Measurements from ENCODE around the gene TRABD. TPM values are rescaled to one million over a fixed set of nuclear protein-coding genes. Genes with fewer than 3 reads are reported as not detected.
"Not testable (repeated sequence)": the region's sequence is repeated elsewhere in the genome, so short reads cannot be mapped to it uniquely, and the experiment has no call there.

Gene TRABD
- total RNA-seq, 2 experiments from 2014 or later, result 110 to 114 TPM

DNA sequence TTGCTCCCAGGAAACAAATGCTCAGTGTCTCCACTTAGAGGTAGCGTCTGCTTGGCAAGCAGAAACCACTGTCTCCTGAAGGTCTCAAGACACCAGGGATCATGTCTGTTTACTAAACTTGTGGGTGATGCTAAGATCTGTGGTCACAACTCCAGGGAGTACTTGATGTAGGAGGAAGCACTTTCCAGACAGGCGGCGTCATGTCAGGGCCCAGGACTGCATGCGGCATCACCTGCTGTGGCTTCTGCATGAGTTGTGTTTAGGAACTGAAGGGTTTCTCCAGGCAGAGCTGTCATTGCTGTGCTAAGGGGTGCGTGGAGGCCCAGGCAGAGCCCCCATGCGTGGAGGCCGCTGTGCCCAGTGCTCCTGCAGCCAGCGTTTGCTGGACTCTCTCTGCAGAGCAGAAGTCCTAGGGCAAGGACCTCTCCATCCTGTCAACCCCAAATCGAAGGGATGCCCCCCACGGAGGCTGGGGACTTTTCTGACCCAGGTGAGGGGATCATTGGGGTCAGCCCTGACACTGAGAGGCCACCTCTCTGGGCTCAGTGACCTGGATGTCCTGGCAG lies 23.2 kb upstream of the TRABD start:
- H3K27me3 Mint-ChIP-seq, result peaks cover 9% of the 10 kb centered on the region
- H3K4me3 Mint-ChIP-seq, result no peak overlapping the region
- H3K9me3 Mint-ChIP-seq, result no peaks in the 10 kb centered on the region
- TF ChIP-seq, protein P1, sequence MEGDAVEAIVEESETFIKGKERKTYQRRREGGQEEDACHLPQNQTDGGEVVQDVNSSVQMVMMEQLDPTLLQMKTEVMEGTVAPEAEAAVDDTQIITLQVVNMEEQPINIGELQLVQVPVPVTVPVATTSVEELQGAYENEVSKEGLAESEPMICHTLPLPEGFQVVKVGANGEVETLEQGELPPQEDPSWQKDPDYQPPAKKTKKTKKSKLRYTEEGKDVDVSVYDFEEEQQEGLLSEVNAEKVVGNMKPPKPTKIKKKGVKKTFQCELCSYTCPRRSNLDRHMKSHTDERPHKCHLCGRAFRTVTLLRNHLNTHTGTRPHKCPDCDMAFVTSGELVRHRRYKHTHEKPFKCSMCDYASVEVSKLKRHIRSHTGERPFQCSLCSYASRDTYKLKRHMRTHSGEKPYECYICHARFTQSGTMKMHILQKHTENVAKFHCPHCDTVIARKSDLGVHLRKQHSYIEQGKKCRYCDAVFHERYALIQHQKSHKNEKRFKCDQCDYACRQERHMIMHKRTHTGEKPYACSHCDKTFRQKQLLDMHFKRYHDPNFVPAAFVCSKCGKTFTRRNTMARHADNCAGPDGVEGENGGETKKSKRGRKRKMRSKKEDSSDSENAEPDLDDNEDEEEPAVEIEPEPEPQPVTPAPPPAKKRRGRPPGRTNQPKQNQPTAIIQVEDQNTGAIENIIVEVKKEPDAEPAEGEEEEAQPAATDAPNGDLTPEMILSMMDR (IDR thresholded peaks at IDR 0.05), result no peak
- no peak overlapping the region for H3K27ac Mint-ChIP-seq
- ATAC-seq (no peak), DNase-seq (no peak)
- no peaks in the 10 kb centered on the region for H3K4me1 Mint-ChIP-seq (ENCODE audit: low read depth)
- H3K36me3 Mint-ChIP-seq (ENCODE audit: low read depth), result no peaks in the 10 kb centered on the region
- CTCF ChIA-PET, result no interaction called here
- intact Hi-C loops (cut with micrococcal nuclease), result no loop called here
- POLR2A ChIA-PET, result interaction anchor here (0.6 kb wide), 1 partner anchor 10 kb away, joined by 3 read pairs; no protein-coding TSS in a partner anchor

DNA sequence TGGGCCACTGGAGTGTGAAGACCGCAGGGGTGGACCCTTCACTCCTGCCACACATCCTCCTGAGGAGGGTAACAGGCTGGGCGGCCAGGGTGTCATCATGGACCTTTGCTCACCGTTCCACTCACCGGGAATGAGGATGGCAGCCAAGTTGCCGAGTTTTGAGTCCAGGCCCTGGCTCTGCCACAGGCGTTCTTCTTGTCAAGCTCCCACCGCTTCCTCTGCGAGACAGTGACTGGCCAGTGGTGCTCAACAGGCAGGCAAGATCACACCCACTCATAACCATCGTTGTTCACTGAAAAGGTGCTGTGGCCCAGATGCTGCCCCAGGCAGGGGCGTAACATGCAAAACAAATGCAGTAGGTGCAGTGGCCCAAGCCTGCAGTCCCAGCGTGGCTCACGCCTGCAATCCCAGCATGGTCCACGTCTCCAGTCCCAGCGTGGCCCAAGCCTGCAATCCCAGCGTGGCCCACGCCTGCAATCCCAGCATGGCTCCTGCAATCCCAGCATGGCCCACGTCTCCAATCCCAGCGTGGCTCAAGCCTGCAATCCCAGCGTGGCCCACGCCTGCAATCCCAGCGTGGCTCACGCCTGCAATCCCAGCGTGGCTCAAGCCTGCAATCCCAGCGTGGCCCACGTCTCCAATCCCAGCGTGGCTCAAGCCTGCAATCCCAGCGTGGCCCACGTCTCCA lies 20.1 kb upstream of the TRABD start:
- H3K4me3 Mint-ChIP-seq, result no peak overlapping the region
- H3K4me1 Mint-ChIP-seq (ENCODE audit: low read depth), result peaks cover 5% of the 10 kb centered on the region
- H3K27me3 Mint-ChIP-seq, result peaks cover 27% of the 10 kb centered on the region
- no peak overlapping the region for H3K27ac Mint-ChIP-seq
- ChIA-PET CTCF (no interaction called here), POLR2A (interaction anchor here (0.6 kb wide), 1 partner anchor 17 kb away, joined by 3 read pairs; no protein-coding TSS in a partner anchor)
- TF ChIP-seq, protein P1 (IDR thresholded peaks at IDR 0.05), result no peak
- DNase-seq, result no peak
- H3K36me3 Mint-ChIP-seq (ENCODE audit: low read depth), result no peaks in the 10 kb centered on the region
- no peaks in the 10 kb centered on the region for H3K9me3 Mint-ChIP-seq
- intact Hi-C loops (cut with micrococcal nuclease), result no loop called here
- no peak for ATAC-seq

DNA sequence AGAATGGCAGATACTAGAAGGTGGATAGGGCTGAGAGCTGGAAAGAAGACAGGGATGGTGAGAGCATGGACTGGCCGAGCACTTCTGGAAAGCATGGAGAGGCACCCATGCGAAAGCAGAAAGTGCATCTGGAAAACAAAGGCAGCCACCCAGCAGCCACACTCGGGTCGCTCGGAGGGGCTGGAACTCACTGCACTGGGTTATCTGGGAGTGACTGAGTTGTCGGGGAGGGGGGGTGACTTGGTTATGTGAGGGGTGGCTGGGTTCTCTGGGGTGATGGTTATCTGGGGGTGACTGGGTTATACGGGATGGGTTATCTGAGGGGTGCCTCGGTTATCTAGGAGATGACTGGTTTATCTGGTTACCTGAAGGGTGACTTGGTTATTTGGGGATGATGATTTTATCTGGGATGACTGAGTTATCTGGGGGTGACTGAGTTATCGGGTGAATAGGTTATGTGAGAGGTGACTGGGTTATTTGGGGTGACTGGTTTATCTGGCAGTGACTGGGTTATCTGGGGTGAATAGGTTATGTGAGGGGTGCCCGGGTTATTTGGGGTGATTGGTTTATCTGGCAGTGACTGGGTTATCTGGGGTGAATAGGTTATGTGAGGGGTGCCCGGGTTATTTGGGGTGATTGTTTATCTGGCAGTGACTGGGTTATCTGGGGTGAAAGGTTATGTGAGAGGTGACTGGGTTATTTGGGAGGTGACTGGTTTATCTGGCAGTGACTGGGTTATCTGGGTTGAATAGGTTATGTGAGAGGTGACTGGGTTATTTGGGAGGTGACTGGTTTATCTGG lies 17.8 kb upstream of the TRABD start:
- TF ChIP-seq, protein P1 (IDR thresholded peaks at IDR 0.05), result no peak
- ATAC-seq (no peak), DNase-seq (no peak)
- Mint-ChIP-seq H3K27ac (no peak overlapping the region), H3K27me3 (peaks cover 34% of the 10 kb centered on the region), H3K36me3 (ENCODE audit: low read depth) (no peaks in the 10 kb centered on the region), H3K9me3 (no peaks in the 10 kb centered on the region), H3K4me1 (ENCODE audit: low read depth) (peaks cover 5% of the 10 kb centered on the region), H3K4me3 (no peak overlapping the region)
- POLR2A ChIA-PET, result no interaction called here
- CTCF ChIA-PET, result interaction anchor here (1.0 kb wide), 1 partner anchor 23 kb away, joined by 3 read pairs; no protein-coding TSS in a partner anchor
- intact Hi-C loops (cut with micrococcal nuclease), result no loop called here

DNA sequence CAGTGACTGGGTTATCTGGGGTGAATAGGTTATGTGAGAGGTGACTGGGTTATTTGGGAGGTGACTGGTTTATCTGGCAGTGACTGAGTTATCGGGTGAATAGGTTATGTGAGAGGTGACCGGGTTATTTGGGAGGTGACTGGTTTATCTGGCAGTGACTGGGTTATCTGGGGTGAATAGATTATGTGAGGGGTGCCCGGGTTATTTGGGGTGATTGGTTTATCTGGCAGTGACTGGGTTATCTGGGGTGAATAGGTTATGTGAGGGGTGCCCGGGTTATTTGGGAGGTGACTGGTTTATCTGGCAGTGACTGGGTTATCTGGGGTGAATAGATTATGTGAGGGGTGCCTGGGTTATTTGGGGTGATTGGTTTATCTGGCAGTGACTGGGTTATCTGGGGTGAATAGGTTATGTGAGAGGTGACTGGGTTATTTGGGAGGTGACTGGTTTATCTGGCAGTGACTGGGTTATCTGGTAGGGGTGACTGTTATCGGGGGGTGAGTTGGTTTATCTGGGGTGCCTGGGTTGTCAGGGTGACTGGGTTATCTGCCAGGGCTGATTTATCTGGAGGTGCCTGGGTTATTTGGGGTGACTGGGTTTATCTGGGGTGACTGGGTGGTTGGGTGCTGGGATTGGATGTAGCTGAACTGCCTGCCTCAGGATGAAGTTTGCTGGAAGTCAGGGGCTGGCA lies 17.1 kb upstream of the TRABD start:
- H3K4me3 Mint-ChIP-seq, result peak overlapping the region; percentile 55
- H3K4me1 Mint-ChIP-seq (ENCODE audit: low read depth); POLR2A ChIA-PET; H3K36me3 Mint-ChIP-seq (ENCODE audit: low read depth); H3K9me3 Mint-ChIP-seq; CTCF ChIA-PET; intact Hi-C loops (cut with micrococcal nuclease); ATAC-seq; DNase-seq: not testable (repeated sequence)
- peak overlapping the region; percentile 34 for H3K27ac Mint-ChIP-seq
- peaks cover 33% of the 10 kb centered on the region for H3K27me3 Mint-ChIP-seq

DNA sequence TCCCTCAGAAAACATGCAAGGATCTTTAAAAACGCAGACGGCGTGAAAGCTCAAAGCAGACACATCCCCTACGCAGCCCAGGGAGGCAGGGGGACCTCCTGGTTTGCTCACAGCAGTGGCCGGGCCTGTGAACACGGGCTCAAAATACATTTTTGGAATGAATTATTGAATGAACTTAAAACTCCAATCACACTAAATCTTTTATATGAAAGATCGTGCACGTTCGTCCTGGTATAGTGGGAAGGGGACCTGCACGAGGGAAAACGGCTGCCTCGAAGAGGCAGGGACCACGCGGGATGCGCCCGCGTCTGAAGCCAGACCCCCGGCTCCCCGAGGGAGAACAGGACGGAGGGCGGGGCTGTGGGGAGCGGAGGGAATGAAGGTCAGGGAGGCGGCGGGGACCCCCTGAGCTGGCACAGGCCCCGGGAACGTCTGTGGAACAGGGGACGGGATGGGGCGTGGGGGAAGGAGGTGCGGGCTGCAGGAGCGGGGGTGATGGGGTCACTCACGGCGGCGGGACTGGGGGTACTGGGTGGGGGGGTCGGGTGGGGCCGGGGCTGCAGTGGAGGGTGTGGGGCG lies 16.4 kb upstream of the TRABD start:
- no peak for DNase-seq
- POLR2A ChIA-PET, result no interaction called here
- no peaks in the 10 kb centered on the region for H3K36me3 Mint-ChIP-seq (ENCODE audit: low read depth)

More for the DNA sequence above, 16.4 kb upstream of the TRABD start:
- peak overlapping the region; percentile 34 for H3K27ac Mint-ChIP-seq
- intact Hi-C loops (cut with micrococcal nuclease), result no loop called here
- TF ChIP-seq, protein P1 (IDR thresholded peaks at IDR 0.05), result no peak
- H3K4me3 Mint-ChIP-seq, result peak overlapping the region; percentile 55
- H3K27me3 Mint-ChIP-seq, result peaks cover 36% of the 10 kb centered on the region
- no peaks in the 10 kb centered on the region for H3K9me3 Mint-ChIP-seq
- CTCF ChIA-PET, result no interaction called here
- peak; percentile 7 for ATAC-seq
- peaks cover 5% of the 10 kb centered on the region for H3K4me1 Mint-ChIP-seq (ENCODE audit: low read depth)

Data from activated CD8-positive, alpha-beta T cell treated with anti-CD3 and anti-CD28 coated beads for 36 hours (primary cell).